ENCODE data around the gene GORASP1.

Gene GORASP1

DNA sequence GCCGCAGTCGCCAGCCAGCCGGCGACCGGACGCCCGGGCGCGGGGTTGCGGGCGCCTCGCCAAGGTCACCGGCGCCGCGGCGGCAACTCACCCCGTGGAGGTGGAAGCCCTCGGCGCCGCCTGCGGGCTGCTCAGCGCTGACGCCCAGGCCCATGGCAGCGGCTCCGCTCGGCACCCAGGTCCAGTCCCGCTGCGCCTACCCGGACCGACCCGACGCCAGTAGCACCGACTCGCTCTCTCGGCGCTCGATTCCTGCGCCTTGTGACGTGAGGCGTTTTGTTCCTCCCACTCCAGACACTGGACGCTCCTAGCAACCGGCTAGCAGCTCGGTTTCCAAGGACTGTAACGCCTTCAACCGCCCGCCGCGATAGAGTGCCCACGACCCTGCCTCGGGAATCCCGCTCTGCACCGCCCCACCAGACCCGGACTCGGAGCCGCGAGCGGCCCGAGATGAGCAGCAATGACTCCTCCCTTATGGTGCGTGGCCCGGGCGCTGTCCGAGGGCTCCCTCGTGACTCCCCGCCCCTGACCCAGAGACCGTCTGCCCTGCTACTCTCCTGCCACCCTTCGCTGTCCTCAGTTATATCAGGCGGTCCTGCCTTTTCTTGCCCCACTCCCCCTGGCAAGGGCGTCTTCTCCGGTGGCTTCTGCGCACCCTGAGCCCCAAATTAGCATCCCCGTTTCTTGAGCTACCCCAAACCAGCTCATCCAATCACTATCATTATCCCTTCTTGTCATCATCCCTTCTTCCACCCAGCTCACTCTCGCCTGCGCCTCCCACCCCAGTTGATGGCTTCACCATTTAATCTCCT, at the start of gene GORASP1, which contains the start of gene TTC21A:
TSS of gene GORASP1 (minus strand) at position 240 of the 812 bp plus-strand sequence. CDS start at position 154, 86 bp downstream.
TSS of gene TTC21A (plus strand) at position 293 of the 812 bp plus-strand sequence. CDS start at position 451, 158 bp downstream.
- DNase-seq: peak; percentile 35

DNA sequence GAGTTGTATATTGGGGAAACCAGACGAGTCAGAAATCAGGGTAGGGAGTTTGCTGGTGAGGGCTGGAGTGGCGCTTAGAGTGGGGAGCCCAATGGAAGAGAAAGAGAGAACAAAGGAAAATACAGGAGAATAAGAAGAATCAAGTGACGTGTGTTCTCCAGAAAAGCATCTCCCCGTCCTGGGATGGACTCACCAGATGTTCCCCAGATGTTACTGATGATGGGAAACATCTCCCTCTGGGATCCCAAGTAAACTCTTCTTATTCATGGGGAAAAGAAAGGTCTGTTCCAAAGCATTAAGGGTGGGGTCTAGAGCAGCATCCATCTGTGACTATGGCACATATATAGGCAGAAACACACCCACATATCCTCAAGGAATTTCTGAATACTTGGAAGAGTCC, 49.0 kb upstream of the GORASP1 start:
- DNase-seq: no peak

DNA sequence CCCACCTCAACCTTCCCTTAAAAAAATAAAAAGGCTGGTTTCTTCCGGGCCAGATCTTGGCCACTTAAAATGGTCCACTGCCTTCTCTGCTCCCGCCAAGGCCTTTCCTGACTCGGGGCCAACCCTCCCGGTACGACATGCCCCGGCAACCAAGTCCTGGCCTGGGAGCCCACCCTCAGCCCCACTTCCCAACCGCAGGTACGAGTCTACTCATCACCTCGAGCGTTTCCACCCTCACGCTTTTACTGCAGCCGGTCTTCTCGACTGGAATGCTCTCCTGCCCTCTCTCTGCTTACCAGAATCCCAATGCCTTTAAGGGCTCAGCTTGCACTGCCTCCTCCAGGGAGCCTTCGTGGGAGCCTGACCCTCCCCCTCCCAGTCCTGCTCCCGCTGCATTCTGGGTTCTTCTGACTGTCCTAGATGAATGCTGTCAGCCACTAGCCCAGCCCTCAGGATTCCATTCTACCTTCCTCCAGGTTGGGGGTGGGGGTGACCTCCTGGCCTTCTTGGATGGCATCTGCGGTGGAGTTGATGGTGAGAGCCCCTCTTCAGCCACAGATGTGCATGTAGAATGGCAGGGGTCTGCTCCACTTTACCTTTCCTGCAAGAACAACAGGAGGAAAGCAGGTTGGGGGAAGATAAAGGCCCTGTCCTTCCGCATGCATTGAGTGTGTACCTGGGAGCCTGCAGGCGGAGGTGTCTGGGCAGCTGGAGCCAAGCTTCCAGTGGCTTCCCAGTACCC, 47.0 kb upstream of the GORASP1 start:
- DNase-seq: no peak

DNA sequence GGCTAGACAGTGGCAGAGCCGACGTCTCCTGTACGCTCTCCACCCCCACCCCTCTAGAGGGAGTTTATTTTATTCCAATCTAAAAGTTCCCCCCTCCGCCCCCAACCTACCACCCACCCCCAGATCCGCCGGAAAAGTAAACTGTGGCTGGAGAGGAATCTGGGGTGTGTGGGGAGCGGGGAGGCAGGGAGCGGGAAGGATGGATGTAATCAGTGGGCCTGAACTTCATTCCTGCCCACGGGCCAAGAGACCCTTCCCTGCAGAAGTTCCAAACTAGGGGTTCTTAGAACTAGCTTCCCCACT, 46.5 kb upstream of the GORASP1 start:
- no peak for DNase-seq

DNA sequence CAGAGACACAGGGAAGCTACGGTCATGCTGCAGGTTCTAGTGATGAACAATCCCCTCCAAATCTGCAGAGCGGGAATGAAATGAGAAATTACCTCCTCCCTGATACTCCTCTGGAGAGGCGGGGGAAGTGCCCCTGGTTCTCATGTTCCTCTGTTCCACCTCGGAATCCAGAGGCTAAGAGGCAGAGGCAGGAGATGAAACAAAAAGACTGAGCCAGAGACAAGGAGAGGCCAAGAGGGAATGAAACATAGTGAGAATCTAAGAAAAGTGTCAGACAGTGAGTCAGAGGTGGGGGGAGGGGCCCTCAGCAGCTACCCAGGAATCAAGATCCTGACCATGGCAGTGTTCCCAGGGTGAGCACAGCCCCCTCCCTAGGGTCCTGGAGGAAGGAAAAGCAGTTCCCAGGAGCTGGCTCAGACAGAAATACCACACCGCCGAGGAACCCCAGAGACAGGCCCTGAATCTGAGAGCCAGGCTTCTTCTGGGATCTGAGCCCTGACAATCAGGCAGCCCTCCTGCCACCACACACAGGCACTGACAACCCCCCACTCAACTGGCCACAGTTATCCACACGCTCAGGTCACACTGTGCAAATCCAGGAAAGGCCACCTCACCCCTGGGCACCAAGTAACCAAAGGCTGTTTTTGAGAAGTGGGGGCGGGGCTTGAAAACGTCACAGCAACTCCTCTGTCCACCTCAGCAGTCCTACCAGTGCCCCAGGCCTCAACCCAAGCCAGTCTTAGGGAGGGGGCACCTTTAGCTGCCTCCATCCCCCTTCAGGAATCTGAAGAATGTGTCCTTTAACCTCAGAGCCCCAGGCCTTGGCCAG, 43.6 kb upstream of the GORASP1 start:
- peak; percentile 48 for DNase-seq

DNA sequence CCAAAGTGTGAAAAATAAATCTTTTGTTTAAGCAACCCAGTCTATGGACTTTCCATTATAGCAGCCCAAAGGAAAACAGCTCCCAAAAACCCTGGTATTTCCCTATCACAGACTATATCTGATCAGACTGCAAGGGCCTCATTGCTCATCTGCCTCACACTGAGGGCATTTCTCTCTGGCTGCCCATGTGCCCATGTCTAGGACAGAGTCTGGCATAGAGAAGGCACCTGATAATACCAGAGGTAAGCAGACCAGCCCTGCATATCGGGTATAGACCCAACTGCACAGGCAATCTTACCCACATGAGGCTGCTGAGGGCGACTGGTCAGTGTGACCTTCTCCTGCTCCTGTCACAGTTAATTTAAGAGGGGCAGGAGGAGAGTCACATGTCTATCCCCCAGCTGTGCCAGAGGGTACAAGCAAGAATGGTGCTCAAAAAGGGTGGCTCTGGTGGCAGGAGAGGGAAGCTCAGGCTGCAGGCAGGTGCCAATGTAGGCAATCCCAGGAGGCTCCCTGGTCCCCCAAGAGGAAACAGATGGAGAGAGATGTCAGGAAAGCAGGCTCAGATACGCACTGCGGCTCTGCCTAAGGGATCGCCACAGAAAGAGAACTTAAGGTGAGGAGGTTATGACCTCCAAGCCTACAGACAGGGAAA, 42.8 kb upstream of the GORASP1 start:
- DNase-seq: no peak

DNA sequence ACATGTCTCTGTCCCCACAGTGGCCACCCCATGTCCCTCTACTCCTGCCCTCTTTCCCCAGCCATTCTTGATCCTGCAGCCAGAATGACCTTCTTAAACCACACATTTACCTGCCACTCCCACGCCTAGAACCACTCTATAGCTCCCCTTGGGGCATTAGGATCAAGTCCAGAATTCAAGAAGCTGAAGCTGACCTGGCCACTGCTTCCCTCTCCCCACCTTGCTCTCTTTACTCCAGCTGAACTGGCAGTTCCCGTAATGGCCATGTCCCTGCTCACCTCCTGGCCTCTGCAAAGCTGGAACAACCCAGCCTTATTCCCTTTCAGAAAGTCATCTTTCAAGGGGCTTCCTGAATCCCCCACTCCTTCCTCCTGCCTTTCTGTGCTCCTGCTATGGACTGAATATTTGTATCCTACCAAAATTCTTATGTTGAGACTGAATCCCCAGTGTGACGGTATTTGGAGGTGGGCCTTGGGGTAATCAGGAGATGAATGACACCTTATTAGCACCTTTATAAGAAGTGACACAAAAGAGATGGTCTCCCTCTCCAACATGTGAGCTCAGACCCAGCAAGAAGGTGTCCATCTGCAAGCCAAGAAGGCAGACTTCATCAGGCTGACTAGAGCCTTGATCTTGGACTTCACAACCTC, 42.2 kb upstream of the GORASP1 start:
- no peak for DNase-seq

DNA sequence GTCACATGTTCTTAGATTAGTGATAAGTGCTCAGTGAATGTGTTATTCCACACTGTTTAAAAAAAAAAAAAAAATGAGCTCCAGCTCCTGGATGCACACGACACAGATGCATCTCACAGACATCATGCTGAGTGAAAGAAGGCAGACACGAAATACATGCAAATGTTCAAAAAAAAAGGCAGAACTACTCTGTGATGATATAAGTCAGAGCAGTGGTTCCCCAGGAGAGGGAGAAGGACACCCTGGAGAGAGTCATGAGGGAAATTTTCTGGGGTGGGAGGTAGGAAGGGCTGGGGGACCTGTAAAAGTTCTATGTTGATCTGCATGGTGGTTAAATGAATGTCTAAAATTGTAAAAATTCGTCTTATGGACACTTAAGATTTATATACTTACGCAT, 41.6 kb upstream of the GORASP1 start:
- DNase-seq: no peak

DNA sequence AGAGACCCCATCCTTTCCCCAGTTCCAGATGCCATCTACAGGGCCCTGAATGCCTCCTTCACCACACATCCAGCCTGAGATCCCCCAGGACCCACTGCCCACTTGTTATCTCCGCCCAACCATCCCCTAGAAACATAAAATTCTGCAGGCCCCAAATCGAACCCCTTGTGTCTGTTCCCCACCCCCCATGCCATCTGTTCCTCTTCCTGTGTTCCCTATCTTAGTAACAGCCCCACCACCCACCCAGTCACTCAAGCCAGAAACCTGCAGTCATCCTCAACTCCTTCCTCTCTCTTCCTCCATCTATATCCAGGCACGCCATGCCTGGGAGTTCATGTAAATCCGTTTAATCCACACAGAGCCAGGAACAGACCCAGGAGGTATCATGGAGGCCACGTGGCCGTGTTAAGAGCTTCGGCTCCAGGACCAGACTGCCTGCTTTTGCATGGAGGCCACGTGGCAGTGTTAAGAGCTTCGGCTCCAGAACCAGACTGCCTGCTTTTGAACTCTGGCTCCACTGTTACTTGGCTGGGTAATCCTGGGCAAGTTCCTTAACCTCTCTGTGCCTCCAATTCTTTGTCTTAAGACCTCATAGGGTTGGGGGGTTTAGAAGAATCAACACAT, 41.1 kb upstream of the GORASP1 start:
- DNase-seq: no peak

DNA sequence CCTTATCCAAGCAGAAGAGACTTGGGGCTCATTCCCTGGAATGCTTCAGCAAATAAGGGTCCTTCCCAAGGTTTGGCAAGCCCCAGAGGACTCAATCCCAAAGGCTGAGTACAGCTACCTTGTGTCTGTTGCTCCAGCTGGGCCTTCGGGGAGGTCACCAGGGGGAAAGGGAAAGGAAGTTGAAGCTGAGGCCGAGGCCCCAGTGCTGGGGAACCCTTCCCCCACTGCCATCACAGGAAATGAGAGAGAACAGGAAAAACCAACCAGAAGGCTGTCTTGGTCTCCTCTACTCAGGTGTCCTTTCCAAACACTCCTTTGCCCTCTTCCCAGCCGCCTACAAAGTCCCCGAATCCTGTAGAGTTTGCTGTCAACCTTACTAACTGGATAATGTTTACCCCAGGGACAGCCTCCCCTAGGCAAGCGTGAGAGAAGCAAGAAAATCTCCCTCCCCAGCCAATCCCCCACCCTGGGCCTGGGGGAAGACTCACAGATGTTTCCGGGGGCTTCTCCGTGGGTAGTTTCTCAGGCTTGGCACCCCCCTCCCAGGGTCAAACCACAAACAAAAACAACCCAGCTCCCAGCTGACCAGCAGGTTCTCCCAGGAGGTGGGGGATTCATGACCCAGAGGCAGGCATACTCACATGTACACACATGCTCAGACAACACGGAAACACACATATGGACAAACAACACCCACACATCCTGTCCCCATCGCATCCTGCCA, 40.4 kb upstream of the GORASP1 start:
- DNase-seq: no peak

DNA sequence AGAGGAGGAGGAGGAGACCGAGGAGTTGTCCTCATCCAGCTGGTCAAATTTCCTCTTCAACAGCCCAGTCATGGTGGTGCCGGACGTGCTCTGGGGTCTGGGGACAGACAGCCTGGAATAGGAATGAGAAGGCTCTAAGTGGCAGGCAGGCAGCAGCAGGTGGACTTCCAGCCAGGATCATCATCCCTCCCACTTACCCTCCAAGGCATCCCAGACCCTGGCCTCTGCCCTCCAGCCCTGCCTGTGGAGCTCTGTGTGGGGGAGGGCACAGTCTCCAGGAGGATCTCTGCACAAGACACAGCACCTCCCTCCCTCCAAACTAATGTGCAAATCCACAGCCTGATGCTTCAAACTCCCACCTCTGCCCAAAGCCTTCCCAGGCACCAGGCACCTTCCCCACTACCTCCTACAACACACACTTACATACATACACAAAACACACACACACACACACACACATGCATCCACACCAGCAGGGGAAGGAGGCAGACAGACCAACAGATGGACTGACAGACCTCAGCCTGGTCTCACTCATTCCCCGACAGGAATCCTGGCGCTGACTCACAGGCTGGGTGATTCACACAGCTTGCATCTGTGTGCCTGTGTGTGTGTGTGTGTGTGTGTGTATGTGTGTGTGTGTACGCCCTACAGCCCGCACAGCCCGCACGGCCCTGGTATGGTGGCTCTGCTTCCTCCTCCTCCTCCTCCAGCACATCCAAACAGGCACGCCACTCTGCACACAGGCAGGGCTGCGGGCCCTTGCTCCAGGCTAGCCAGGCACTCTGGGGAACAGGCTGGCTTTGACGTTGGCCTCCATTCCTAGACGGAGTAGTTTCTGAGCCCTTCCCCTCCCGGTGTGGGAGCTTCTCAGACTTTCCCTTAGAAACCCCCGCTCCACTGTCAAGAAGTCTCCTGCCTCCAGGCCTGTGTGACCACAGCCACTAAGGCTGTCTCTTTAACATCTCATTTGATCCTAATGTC, 39.5 kb upstream of the GORASP1 start:
- DNase-seq: peak; percentile 76

DNA sequence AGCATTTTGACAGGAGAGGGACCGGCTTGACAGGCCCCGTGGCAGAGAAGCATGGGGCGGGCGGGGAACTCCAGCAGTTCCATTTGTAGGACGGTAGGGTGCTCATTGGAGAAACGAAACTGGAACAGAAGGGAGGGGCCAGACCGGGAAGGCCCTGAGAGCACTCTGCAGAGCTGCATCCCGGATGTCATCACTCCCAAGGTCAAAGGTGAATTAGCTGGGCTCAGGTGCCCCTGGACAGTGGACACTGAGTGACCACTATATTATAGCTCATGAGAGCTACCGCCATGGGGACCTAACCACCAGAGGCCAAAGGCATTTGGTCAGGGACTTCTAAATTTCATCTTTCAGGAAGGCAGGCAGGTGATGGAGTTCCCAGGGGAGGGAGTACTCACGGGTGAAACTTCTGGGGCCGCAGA, 38.7 kb upstream of the GORASP1 start:
- no peak for DNase-seq

DNA sequence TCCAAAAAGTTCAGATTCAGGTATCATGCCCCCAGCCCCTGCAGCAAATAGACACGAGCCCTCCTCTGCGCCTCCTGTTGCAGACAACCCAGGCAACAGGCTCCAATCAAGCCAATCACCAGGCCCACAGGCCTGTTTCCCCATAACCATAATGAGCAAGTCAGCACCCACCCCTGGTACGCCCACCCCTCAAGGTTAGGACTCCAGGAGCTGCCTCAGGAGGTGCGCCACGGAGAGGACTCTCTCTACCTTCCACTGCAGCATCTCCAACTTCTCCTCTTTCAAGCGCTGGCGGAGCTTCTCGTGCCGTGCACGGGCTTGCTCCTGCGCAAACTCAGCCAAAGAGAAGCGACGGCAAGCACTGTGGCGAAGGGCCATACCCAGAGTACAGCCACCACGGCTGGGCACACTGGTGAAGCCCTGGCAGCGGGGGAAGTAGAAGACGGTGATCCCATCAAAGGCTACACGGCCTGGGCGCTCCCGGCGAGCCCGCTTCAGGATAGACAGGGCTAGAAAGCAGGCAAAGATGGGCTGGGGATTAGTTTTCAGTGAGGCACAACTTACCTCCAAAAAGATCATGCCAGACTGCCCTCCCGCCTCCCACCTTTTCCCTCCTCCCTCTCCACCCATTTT, 37.4 kb upstream of the GORASP1 start:
- no peak for DNase-seq

DNA sequence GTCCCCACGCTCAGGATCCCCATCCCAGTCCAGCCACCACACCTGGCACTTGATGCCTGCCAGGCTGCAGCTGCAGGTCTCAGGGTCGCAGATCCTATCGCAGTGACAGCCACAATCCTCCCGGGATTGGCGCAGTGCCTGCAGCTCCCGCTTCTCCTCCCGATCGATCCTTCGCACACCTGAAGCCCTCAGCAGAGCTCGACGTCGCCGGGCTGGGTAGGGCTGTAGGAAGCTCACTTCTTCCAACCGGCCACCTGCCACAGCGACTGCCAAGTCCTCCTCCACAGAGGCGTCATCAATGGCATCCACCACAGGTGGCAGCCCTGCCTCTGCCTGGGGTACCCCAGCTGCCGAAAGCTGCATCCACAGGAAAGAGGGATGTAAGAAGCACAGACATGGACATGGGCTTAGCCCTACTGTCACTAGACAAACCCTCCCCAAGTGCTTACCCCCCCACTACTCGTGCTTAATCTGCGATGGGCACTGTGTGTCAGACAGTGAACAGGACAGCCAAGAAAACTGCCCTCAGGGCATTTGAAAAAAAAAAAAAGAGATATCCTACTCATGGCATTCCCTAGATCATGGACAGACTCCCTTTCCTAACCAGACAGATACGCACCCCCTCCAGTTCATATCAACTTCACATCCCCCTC, 36.8 kb upstream of the GORASP1 start:
- DNase-seq: no peak

DNA sequence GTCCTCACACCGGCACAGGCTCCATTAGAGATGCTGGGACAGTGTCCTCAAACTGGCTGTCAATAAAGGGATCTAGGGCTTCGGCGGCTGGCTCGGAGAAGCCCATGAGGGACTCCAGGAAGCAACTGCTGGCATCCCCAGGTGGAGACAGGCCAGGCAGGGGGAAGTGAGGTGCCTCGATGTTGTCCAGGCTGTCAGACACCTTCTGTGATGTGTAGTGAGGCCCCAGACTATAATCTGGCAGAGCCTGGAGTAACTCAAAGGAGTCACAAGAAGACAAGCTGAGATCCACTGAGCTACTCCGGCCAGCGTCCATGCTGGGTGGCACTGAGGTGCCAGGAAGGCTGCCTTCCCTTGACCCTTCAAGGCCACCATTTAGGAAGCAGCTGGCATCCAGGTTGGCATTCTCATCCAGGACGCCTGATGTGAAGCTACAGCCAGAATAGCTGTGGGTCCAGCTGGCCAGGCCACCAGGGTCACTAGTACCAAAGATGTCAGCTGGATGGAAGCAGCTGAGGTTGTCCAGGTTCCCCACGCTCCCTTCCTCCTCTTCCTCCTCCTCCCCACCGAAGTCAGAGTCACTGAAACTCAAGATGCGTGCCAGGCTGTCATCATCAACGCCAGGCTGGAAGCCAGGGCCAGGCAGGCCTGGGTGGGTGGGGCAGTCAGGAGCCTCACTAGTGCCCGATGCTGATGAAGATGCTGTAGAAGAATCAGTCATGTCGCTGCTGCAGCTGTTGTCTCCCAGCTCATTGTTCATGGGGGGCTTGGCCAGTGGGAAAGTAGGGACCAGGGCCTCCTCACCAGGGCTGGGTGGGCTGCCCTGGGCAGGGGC, 35.8 kb upstream of the GORASP1 start:
- no peak for DNase-seq

DNA sequence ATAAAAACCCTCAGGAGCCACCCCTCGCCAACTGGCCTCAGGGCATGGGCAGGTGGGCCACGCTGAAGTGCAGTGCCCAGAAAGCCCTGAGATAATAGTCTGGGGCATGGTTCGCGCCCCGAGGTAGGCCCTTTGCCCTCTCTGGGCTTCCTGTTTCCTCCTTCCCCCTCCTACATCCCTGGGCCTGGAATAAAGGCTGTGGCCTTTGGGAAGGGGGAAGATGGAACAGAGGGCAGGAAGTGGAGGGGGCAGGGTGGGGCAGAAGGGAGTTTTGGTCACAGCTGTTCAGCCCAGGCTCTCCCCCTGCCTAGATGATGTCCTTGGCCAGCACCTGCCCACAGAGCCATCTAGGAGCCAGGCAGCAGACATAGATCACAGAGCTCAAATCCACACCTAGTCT, 34.6 kb upstream of the GORASP1 start:
- DNase-seq: no peak

DNA sequence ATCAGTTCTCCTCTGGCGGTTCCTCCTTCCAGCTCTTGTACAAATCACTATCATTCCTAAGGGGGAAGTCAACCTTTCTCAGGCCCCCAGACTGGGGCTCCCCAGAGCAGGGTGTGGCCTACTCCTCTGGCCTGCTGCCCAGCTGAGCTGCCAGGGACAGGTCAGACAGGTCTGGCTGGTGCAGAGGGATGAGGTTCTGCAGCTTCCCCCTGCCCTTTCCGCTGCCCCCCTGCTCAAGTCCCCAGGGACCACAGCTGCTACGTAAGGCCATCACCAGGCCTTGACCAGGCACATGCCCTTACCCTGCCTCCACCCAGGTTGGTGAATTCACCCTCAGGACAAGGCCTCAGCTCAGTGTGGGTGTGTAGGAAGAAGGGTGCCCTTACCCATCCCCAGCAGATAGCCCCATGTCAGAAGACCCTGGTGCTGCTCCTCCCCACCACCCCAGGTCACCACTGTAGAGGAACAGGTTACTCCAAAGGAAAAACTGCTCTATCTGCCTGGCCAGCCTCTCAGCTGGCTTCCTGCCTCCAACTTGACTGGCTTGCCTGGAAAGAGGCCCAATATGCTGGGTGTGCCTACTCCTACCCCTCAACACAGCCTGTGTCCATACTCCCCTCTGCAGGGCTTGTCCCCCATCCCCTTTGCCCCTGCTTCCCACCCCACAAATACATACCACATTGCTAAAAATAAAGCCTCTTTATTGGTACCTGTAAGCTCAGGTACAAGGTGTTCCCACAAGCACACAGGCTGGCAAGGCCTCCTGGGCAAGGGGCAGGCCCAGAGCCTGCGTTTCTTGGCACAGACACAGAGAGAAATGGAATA, 34.0 kb upstream of the GORASP1 start:
- no peak for DNase-seq
